ENCODE data around the gene MTMR1.

MTMR1 gene

DNA sequence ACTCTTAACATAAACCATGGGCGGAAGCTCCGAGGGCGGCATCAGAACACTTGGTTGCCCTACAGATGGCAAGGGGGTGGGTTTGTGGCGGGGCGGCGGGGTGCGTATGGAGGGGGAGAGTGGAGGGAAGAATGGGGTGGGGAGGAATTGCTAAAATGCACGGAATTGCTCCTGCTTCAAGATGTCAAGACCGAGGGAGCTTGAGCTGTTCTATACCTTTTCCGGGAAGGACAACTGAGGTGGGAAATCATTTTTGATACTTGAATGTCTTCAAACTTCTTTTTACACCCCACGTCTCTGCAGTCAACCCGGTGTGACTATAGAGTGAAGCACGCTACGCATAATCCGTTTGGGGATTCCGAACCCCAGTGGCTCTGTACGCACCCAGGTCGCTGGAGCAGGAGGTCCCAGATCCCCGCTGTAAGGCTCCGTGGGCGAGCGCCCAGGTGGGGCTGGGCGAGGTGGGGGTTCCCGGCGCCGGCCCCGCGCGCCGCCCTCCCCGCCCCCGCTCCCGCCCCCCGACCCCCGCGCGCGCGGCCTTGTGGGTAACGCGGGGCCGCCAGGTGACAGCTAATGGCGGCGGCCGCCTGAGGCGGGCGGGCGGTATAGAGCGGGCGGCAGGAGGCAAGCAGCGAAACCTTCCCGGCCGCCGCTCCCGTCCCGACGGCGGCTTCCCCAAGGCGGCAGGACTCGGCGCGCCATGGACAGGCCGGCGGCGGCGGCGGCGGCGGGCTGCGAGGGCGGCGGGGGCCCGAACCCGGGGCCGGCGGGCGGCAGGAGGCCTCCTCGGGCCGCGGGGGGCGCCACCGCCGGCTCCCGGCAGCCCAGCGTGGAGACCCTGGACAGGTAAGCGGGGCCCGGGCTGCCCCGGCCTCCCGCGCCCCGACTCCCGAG, at the start of gene MTMR1:
Gene MTMR1, plus strand, starts transcription at position 566 of the 894 bp plus-strand sequence. Its CDS starts 135 bp downstream, at position 701.
- DNase-seq (ENCODE audit: low read depth in 1 of 2, low spot score in 1 of 2), result peak in 1 of 2 donors; percentile 54

DNA sequence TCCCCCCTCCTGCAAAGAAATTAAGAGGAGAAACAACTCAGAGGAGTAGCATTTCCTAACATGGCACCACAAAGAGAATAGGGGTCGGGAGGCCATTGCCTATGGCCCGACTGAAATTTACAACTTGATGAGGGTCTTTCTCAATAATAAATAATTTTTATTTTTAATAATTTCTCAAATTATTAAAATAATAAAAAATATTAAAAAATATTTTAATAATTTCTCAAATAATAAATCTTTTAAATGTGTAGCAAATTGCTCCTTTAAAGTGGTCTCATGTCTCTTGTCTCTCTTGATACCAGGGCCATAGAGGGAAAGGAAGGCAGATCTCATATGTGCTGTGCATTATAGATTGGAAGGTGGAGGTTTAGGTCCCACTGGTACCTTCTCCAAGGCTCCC, 49.2 kb upstream of the MTMR1 start:
- DNase-seq (ENCODE audit: low read depth in 1 of 2, low spot score in 1 of 2), result no peak

DNA sequence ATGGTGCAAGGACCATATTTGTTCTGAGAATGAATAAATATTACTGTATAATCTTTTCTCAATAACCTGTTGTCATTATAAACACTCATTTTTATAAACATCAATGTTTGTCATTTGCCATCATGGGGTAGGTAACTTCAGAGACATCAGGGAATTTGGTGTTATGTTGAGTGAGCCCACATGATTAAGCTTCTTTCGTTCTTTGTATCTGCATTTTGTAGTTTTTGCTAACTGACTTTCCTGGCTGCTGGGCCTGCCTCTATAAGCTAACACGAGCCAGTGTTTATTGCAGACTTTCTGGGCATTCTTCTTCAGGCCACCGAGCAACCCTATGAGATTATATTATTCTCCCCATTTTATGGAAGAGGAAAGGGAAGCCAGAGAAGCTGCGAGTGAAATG, 48.8 kb upstream of the MTMR1 start:
- DNase-seq (ENCODE audit: low read depth in 1 of 2, low spot score in 1 of 2), result no peak

DNA sequence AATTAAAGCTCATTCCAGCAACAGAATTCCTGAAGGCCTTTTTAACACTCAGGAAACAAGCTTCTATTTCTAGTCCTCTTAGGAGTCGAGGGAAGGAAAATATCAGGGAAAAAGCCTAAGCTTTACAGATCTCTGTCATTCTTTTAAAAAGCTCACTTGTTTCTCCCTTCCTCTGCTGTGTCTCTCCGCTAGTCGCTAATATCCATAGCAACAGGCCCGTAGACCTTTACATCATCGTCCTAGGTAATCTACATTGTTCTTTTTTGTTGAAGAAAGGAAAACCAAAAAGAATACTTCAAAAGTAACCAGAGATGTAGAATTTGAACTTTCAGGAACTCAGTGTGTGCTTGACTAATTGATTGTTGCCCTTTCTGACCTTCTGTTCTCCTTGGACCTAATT, 45.9 kb upstream of the MTMR1 start:
- no peak for DNase-seq (ENCODE audit: low read depth in 1 of 2, low spot score in 1 of 2)

DNA sequence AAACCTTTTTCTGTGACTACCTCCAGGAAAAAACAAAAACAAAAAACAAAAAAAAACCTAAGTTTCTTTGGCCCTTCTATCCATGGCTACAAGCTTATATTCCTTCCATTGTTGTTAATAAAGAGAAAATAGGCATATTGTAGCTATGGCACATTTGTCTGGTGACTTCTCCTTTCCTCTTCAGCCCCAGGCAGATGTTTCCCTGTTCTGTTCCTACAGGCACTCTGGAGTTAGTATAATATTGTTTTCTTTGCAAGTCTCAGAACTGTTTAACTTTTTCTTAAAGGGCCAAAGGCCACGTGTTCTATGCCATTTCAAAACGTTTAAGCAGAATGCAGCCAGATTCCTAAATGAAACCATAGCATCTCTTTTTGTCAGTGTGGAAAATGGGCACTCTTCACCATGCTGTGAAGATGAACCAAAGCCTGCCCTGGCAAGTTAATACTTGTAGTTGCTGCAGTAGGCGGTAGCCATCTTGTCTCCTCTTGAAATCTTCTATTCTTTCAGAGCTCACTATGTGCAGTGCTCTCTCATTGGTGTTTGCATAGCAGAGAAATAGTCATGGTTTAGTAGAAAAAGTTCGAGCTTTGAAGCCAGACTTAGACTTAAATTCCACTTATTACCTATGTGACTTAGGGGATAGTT, 44.8 kb upstream of the MTMR1 start:
- no peak for DNase-seq (ENCODE audit: low read depth in 1 of 2, low spot score in 1 of 2)

DNA sequence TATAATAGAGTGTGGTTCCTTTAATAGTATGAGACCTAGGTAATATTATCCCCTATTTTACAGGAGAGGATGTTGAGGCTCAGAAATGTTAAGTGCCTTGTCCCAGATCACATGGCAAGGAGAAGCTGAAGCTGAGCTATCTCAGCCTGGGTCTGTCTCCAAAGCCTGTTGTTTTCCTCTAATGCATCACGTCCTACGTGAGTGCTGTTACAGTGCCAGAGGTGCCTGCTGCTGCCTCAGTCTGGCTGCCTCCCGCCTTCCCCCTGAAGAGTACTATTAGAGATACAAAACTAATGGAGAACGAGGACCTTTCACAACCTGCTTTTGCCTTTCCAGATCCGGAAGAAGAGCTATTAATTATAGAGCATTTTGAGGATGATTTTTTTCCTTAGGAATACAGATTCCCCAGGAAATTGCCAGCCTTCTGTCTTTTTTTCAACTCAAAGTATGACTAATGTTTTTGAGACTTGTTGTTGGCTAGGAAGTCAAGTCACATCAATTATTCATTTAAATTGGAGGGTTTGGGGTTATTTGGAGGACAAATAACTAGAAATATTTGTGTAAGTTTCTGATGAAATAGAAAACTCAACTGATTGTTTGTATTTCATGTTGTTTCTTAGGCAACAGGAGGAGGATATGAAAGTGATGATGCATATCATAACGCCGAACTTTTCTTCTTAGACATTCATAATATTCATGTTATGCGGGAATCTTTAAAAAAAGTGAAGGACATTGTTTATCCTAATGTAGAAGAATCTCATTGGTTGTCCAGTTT, 43.9 kb upstream of the MTMR1 start:
- no peak for DNase-seq (ENCODE audit: low read depth in 1 of 2, low spot score in 1 of 2)

DNA sequence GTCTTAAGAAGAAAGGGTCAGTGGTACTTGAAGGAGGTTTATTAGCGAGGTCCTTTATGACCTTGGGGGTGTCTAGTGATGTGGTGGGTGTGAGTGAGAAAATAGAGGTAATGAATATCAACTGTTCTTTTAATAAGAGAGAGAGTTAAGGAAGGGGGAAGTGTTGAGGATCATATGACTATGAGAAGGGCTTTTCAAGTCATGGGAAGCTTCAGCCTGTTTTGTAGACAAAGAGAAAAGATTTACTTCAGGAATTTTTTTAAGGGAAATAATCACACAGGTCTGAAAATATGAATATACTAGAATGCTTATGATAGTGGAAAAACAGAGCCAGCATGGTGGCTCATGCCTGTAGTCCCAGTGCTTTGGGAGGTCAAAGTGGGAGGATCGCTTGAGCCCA, 41.3 kb upstream of the MTMR1 start:
- DNase-seq (ENCODE audit: low read depth in 1 of 2, low spot score in 1 of 2), result no peak

DNA sequence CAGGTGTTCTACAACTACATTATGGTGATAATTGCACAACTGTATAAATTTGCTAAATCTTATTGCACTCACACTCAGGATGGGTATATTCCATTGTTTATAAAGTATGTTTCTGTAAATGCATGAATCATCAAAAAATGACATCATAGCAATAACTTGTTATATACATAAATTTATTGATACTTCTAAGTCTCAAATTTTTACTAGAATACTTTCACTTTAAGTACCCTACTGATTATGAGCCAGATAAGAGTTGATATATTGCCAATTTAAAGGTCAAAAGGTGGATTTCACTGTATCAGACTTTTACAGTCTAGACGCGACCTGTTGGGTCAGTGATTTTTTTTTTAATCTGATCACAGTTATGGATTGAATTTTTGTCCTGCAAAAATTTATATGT, 37.4 kb upstream of the MTMR1 start:
- no peak for DNase-seq (ENCODE audit: low read depth in 1 of 2, low spot score in 1 of 2)

DNA sequence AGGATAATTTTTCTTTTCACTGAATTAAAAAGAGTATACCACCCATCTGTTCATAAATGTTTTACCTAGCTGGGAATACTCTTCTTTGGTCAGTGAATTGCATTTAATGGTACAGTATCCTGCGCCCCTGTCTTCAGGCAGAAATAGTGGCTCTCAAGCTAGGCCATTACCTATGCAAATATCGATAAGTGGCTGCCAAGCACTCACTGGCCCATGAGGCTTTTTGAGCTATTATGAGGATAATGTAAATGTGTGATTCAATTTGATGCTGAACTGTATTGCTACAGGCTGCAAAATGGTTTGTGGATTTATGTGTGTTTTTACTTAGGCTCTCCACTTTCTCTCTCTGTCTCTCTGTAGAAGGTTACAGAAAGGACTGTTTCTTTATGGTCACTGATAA, 30.1 kb upstream of the MTMR1 start:
- DNase-seq (ENCODE audit: low read depth in 1 of 2, low spot score in 1 of 2), result no peak

DNA sequence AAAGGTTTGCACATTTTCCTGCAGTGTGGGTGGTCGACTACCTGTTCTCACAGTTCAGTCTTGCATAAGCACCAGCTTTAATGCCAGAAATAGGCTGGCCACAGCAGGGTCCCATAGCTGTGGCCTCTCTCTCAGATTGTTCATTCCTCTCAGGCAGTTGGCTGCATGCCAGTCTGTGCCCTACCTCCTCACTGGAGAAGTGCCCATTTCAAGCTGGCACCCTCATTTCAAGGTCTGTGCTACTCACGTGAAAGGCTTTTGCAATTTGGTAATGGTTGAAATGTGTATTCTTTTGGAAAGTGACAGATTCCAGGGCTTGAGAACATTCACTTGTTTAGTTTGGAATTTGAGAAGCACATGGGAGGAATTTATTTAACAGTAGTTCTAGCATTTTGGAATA, 28.9 kb upstream of the MTMR1 start:
- DNase-seq (ENCODE audit: low read depth in 1 of 2, low spot score in 1 of 2), result no peak

DNA sequence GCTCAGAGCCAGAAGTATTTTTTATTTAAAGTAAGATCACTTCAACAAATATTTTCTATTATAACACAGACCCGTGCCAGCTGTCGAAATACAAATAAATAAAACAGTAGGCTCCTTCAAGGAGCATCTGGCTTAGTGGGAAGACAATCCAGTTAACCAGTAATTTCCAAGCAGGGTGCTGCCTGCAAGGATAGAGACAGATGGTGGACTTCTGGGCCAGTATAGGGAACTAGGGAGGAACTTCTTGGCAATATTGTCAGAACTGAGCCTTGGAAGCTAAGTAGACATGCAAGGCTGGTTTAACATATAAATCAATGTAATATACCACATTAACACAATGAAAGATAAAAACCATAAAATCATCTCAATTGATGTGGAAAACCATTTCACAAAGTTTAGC, 17.0 kb upstream of the MTMR1 start:
- DNase-seq (ENCODE audit: low read depth in 1 of 2, low spot score in 1 of 2), result no peak

DNA sequence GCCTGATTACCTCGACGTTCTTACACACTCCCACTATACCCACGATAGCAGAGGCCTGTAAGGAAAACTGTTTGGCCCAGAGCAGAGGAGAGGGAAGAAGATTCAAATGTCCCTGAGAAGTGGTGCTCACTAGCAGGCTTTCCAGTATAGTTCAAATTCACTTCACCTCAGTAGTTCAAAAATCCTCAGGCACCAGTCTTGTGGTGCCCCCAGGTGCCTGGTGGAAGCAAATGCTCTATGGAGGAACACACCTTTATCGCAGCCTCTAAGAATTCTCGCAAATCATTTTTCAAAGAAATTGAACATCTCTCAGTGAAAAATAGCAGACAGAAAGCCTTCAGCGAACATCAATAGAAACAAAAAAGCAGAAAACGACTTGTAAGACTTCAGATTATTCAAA, 12.2 kb upstream of the MTMR1 start:
- no peak for DNase-seq (ENCODE audit: low read depth in 1 of 2, low spot score in 1 of 2)

DNA sequence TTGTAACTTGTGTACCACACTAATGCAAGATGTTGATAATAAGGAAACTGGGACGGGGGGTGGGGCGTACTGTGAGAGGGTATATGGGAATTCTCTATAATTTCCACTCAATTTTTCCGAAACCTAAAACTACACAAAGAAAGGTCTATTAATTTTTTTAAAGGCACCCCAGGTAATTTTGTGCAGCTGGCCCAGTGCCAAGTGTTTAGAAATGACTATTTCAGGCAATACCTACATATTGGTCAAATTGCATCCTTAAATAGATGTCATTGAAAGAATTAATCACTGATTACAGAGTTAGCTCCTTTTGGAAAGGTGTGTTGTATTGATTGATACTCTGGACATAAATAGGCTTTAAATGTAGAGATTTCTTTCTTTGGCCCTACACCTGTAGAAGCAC, 10.1 kb upstream of the MTMR1 start:
- no peak for DNase-seq (ENCODE audit: low read depth in 1 of 2, low spot score in 1 of 2)

DNA sequence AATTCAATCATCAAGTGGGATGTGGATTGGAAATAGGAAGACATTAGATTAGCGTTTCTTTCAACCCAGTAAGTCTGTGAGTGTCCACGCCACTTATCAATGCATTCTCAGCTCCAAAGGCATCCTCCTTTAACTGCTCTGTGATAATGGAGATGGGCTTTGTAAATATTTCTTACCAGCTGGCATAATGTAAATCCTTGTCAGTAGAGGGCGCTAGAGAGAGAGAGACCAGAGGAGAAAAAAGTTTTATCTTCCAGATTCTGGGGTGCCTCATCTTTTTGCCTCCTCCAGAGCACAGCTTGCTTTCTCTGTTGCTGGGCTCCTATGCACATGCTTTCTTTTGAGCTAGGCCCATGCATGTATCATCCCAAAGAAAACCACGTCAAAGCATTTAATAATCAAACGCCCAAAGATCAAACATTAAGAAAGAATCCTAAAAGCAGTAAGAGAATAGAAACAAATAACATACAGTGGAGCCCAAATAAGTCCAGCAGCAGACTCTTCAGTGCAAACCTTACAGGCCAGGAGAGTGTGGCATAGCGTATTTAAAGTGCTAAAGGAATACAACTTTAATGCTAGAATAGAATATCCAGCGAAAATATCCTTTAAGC, 9.6 kb upstream of the MTMR1 start:
- no peak for DNase-seq (ENCODE audit: low read depth in 1 of 2, low spot score in 1 of 2)

DNA sequence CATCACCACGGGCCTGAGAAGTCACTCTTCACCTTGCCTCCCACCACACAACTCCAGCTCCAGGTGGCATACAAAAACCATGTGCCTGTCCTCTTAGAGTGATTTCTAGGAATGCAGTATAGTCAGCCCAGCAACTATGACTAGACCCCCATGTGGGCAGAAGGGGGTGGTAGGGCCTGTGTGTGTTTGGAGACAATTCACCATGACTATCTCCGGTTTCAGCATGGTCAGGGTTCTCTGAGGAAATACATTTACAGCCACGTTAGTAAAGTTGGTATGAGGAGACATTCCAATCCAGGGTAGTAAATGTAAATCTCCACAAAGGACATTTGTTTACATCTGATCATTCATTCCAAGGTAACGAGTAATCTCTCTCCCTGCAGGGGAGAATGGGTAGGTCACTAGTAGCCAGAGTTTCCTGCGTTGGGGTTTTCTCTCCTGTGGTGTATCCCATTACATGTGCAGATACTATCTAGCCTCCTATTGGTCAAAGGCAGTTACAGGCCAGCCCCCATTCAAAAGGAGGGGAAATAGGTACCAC, 4.2 kb upstream of the MTMR1 start:
- DNase-seq (ENCODE audit: low read depth in 1 of 2, low spot score in 1 of 2), result no peak

DNA sequence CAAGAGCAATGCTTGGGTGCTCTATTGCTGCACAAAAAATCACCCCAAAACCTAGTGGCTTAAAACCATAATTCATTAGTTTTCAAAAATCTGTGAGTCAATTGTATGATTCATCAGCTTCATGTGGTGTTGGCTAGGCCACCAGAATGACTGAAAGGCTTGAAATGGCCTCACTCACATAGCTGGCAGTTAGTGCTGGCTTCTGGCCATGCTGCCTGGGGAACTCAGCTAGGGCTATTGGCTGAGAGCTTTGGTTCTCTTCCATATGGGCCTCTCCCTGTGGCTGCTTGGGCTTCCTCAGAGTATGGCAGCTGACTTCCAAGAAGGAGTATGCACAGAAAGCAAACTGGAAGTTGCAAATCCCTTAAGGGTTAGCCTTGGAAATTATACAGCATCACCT, 3.1 kb upstream of the MTMR1 start:
- no peak for DNase-seq (ENCODE audit: low read depth in 1 of 2, low spot score in 1 of 2)

DNA sequence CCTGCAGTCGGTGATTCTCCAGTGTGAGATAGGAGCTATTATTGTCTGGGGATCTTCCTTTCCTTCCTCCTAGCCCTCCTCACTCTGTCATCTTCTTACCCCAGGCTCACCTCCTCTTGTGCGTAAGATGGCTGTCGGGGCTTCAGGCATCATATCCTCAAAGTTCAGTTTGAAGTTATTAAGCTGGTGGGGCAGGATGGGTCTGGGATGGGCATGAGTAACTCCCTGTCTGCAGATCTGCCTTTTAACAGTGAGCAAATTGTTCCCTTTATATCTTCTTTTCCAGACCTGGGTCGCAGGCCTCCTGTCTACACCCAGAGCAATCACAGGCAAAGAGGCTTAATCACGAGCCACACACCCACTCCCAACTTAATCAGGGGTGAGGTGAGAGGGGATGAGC, 900 bp upstream of the MTMR1 start:
- DNase-seq (ENCODE audit: low read depth in 1 of 2, low spot score in 1 of 2), result no peak

DNA sequence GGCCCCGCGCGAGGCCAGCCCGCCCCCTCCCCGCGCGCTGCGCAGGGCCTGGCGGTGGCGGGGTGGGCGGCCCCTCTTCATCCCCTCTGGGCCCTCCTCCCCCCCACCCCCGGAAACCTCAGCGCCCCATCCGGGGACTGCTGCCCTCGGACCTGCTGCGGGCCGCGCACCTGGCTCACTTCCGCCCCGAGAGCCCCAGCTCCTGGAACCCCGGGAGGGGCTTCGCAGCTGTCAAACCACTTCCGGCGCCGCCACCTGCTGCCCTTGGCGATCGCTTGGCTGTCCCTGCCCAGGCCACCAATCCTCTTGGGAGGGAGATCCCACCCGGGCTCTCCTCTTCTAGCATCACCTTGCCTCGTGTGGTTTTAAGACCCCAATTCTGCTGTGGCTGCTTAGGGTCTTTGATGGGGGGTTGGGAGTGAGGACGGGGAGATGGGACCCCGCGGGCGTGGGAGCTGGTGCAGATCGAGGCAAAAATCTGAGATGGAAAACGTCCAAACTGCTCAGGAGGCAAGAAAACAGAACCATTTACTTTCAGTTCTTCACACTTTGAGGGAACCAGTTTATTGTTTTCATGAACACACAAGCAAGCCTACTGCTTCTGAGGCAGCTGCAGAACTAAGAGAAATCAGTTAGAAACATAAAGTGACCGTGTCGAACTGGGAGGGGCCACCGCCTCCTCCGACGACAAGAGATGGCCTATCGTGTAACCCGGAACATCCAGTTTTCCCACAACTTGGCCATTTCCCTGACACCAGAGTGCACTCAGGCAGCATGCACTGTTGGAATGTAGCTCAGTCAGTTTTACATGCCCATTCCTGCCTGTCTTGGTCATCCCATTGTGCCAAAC, 754 bp downstream of the MTMR1 start:
- peak; percentile 35 to 57 for DNase-seq (ENCODE audit: low read depth in 1 of 2, low spot score in 1 of 2)

DNA sequence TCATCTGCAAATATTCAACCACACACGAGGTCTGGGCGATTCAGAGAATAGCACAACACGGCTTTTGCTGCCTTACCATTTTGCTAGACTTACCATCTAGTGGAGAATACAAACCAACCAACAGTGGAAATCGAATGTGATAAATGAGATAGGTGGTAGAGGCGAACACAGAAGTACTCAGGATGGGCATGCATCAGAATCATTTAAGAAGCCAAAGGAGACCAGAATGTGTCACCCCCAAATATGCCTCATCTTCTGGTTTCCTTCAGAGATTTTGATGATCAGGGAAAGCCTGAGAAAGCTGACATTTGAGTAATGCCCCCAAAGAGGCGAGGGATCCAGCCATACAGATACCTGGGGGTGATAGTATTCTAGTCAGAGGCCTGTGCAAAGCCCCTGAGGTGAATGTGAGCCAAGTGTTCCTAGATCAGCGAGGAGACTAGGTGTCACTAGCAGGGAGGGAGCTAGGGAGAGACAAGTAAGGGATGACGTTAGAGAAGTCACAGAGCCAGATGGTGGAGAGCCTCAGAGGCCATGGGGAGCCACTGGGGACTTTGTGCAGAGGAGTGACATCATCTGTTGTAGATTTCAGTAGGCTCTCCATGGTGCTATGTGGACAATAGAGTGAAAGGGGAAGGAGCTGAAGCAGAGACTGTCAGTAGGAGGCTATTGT, 1.7 kb downstream of the MTMR1 start:
- DNase-seq (ENCODE audit: low read depth in 1 of 2, low spot score in 1 of 2), result no peak

DNA sequence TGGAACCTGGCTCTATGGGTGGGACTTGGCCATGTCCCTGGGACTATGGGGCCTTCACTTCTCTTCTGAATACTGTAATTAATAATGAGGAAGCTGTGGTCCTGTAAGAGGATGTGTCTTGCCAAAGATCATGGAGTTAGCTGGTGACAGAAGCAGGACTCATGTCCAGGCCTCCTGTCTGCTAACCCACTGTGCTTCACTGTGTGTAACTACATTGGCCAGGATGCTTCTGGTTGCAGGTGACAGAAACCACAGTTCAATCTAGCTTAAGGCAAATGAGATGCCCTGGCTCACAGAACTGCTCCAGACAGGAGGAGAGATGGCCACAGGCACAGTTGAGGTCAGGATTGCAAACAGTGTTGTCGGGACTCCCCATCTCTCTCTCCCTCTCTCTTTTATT, 3.1 kb downstream of the MTMR1 start:
- DNase-seq (ENCODE audit: low read depth in 1 of 2, low spot score in 1 of 2), result no peak

Measured in activated T-helper 1 cell treated with anti-CD3 and anti-CD28 coated beads, Interleukin-2, amount 50 U/mL, for 16 hours (primary cell).